Kidney epithelial cell (primary cell): ENCODE results near the gene MCU. TPM values are rescaled to one million over a fixed set of nuclear protein-coding genes. Genes with fewer than 3 reads are reported as not detected.

Source experiments
- DNase-seq: peaks from one replicate; pipeline ENCODE4 v3.0.0-alpha.2; 2010; ENCODE audit warnings: low read depth
- H3K27me3 ChIP-seq: 2 replicates; pipeline ENCODE4 v1.6.0; 2011; ENCODE audit warnings: low read length; ENCODE audit not compliant: control insufficient read depth, insufficient read depth
- H3K36me3 ChIP-seq: 2 replicates; pipeline ENCODE4 v1.5.1; 2011; ENCODE audit warnings: low read length; ENCODE audit not compliant: control insufficient read depth, insufficient read depth
- H3K4me3 ChIP-seq: 2 replicates; pipeline ENCODE4 v1.5.1; 2011; ENCODE audit warnings: low read depth, mild to moderate bottlenecking, control low read depth, low read length
- total RNA-seq: library from RNA; depleted of rRNA; stranded (reverse); fragments of >200 nt; gene quantifications from 2 replicates; pipeline ENCODE4 v1.2.3, GENCODE V29; 2015
- TF ChIP-seq, protein P1 (sequence below): IDR thresholded peaks from 2 replicates; pipeline ENCODE4 v1.5.1; 2011; ENCODE audit warnings: mild to moderate bottlenecking, moderate library complexity, low read length, control low read depth, inconsistent platforms; ENCODE audit not compliant: insufficient read depth, poor library complexity, severe bottlenecking

MCU gene
- total RNA-seq, 1 donor from 2014 or later, result 15.4 TPM

DNA sequence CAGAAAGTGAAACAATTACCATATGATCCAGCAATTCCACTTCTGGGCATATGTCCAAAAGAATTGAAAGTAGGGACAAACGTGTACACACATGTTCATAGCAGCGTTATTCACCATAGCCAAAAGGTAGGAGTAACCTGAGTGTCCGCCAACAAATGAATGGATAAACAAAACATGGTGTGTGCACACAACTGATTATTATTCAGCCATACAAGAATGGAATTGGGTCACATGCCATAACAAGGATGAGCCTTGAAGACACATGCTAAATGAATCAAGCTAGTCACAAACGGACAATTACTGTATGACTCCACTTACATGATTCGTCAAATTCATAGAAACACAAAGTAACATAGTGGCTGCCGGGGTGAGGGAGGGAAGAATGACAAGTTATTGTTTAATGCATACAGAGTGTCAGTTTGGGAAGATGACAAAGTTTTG lies 197.5 kb downstream of the MCU start:
- Histone ChIP-seq H3K27me3 (no peaks in the 10 kb centered on the region), H3K4me3 (no peak overlapping the region), H3K36me3 (no peaks in the 10 kb centered on the region)
- DNase-seq, result no peak
- TF ChIP-seq, protein P1, sequence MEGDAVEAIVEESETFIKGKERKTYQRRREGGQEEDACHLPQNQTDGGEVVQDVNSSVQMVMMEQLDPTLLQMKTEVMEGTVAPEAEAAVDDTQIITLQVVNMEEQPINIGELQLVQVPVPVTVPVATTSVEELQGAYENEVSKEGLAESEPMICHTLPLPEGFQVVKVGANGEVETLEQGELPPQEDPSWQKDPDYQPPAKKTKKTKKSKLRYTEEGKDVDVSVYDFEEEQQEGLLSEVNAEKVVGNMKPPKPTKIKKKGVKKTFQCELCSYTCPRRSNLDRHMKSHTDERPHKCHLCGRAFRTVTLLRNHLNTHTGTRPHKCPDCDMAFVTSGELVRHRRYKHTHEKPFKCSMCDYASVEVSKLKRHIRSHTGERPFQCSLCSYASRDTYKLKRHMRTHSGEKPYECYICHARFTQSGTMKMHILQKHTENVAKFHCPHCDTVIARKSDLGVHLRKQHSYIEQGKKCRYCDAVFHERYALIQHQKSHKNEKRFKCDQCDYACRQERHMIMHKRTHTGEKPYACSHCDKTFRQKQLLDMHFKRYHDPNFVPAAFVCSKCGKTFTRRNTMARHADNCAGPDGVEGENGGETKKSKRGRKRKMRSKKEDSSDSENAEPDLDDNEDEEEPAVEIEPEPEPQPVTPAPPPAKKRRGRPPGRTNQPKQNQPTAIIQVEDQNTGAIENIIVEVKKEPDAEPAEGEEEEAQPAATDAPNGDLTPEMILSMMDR, result no peak

DNA sequence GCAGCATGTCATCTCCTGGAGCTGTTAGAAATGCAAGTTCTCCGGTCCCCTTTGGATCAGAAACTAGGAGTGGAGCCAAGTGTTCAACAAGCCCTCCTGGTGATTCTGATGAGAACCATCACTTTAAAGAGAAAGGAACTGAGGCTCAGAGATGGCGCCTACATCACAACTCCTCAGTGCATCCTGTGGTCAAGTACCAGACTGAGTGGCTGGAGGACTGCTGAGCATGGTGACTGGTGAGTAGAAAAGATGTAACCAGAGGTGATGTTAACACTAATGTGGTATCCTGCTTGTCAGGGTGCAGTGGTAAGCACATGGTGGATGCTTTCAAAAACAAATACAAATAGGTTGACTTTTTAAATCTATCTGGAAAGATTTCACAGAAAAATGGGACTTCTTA lies 198.1 kb downstream of the MCU start:
- Histone ChIP-seq H3K27me3 (no peaks in the 10 kb centered on the region), H3K36me3 (no peaks in the 10 kb centered on the region), H3K4me3 (no peak overlapping the region)
- TF ChIP-seq, protein P1, result no peak
- DNase-seq, result no peak

DNA sequence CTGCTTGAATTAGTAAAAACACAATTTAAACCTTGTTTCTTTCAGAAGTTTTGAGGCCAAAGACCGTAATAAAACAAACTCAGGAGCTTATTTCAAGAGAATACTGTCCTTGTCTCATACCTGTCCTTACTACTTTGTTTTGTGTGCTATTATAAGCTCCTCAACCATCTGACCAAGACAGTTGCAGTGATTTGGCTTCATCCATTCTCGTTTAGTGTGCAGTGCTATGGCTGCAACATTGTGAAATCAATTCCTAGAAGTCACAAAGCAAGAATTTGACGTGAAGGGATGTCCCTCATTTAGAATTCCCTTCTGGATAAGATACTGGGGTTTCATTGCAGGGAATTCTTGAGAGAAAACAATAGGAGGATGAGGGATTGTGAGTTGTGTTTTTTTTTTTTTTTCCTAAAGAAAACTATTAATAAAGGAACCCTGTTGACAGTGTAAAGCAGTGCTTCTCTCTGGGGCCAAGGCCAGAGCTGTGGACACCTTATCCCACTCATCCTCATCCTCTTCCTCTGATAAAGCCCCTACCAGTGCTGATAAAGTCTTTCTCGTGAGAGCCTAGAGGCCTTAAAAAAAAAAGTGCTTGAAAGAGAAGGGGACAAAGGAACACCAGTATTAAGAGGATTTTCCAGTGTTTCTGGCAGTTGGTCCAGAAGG lies 201.3 kb downstream of the MCU start, which contains the start of gene OIT3:
Gene OIT3 (plus strand): TSS at position 604 of the 663 bp plus-strand sequence. CDS start 60 bp downstream, outside the sequence.
- no peaks in the 10 kb centered on the region for H3K27me3 ChIP-seq
- no peak for DNase-seq
- H3K4me3 ChIP-seq, result no peak within 1 kb of the TSS
- H3K36me3 ChIP-seq, result no peaks in the 10 kb centered on the region
- TF ChIP-seq, protein P1, result no peak

DNA sequence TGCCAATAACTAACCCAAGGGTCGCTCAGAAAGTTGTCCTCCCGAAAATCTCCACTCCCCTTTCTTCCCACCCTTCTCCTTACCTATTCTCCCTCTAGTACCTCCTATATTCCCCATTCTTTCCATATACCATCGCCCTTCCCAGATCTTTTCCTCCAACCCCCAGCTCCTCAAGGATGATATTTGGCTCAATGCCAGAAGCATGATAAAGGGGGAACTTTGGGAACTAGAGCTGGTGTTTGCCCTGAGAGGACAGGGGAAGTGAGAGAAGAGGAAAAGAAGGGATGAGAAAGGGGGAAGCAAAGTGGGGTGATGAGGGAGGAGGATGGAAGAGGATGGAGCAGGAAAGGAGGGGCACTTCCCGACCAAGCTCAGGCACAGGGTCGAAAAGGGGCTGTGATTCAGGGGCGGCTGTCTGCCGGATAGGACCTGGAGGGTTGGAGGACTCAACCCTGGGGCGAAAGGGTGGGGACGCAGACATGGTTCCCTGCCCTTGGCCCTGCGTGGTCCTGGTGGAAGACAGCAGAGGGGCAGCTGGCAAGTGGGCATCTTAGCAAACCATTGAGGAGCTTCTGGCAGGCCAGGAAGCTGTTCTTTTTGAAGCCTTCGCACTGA lies 203.4 kb downstream of the MCU start:
- Histone ChIP-seq H3K4me3 (no peak overlapping the region), H3K27me3 (no peaks in the 10 kb centered on the region)
- no peak for DNase-seq

DNA sequence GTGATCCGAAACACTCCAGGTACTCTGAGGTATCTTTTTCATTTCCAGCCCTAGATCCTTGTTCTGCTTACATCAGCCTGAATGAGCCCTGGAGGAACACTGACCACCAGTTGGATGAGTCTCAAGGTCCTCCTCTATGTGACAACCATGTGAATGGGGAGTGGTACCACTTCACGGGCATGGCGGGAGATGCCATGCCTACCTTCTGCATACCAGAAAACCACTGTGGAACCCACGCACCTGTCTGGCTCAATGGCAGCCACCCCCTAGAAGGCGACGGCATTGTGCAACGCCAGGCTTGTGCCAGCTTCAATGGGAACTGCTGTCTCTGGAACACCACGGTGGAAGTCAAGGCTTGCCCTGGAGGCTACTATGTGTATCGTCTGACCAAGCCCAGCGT lies 206.7 kb downstream of the MCU start:
- no peak for DNase-seq

More for the DNA sequence above, 203.4 kb downstream of the MCU start:
- no peaks in the 10 kb centered on the region for H3K36me3 ChIP-seq
- TF ChIP-seq, protein P1, result no peak

More for the DNA sequence above, 206.7 kb downstream of the MCU start:
- H3K36me3 ChIP-seq, result no peaks in the 10 kb centered on the region
- no peak overlapping the region for H3K4me3 ChIP-seq
- TF ChIP-seq, protein P1, result no peak
- H3K27me3 ChIP-seq, result no peaks in the 10 kb centered on the region
